DND-41 (cell line): ENCODE data around the gene EXOC3.

Experiments used
- CTCF ChIP-seq: IDR thresholded peaks from 2 replicates; pipeline ENCODE4 v1.5.1; 2012; ENCODE audit warnings: borderline replicate concordance, low read length, moderate library complexity, mild to moderate bottlenecking; ENCODE audit not compliant: poor library complexity, severe bottlenecking; ENCODE audit errors: extremely low read depth
- EZH2 ChIP-seq: IDR thresholded peaks from 3 replicates; pipeline ENCODE4 v1.6.1; 2012; ENCODE audit warnings: borderline replicate concordance, low read depth, mild to moderate bottlenecking, moderate library complexity, low read length, inconsistent platforms; ENCODE audit not compliant: severe bottlenecking

GRCh38 chr5:446883-447263, 3.9 kb downstream of the EXOC3 start:
- TF ChIP-seq CTCF: peak; percentile 70
- TF ChIP-seq EZH2: no peak
